HG03066 (cell line): ENCODE measurements around the gene UBXN2A.
"Not testable (repeated sequence)": the region's sequence is repeated elsewhere in the genome, so short reads cannot be mapped to it uniquely, and the experiment has no call there.

Source experiments
- ATAC-seq: cut with Tn5 transposase; IDR thresholded peaks from one replicate; pipeline ENCODE4 v1.9.1; 2021; ENCODE audit warnings: low read depth; ENCODE audit not compliant: unreplicated experiment

The UBXN2A gene

GRCh38 chr2:23940718-23941620 lies 706 bp downstream of the UBXN2A start:
- ATAC-seq = peak; percentile 59

GRCh38 chr2:23941644-23942043 lies 1.4 kb downstream of the UBXN2A start:
- no peak for ATAC-seq

- no peak for ATAC-seq
Measured at GRCh38 chr2:23943666-23944065, 3.4 kb downstream of the UBXN2A start.

GRCh38 chr2:23944527-23944926 lies 4.3 kb downstream of the UBXN2A start:
- no peak for ATAC-seq

- ATAC-seq = no peak
Measured at GRCh38 chr2:23944976-23945375, 4.7 kb downstream of the UBXN2A start.

GRCh38 chr2:23947350-23947749 lies 7.1 kb downstream of the UBXN2A start:
- ATAC-seq = no peak

- not testable (repeated sequence) for ATAC-seq
Measured at GRCh38 chr2:23952558-23952957, 12.3 kb downstream of the UBXN2A start.

- no peak for ATAC-seq
Measured at GRCh38 chr2:23953625-23954024, 13.4 kb downstream of the UBXN2A start.

- no peak for ATAC-seq
Measured at GRCh38 chr2:23954325-23955014, 14.2 kb downstream of the UBXN2A start.

- ATAC-seq = no peak
Measured at GRCh38 chr2:23967846-23968245, 27.6 kb downstream of the UBXN2A start.

- ATAC-seq = no peak
Measured at GRCh38 chr2:23976883-23977282, 36.6 kb downstream of the UBXN2A start.

GRCh38 chr2:23988371-23988770 lies 48.1 kb downstream of the UBXN2A start:
- ATAC-seq = no peak

- no peak for ATAC-seq
Measured at GRCh38 chr2:23992931-23993330, 52.7 kb downstream of the UBXN2A start.

- ATAC-seq = no peak
Measured at GRCh38 chr2:23993736-23994269, 53.5 kb downstream of the UBXN2A start.

- no peak for ATAC-seq
Measured at GRCh38 chr2:23994567-23994966, 54.3 kb downstream of the UBXN2A start.

- ATAC-seq = no peak
Measured at GRCh38 chr2:24007693-24008092, 67.4 kb downstream of the UBXN2A start.

- no peak for ATAC-seq
Measured at GRCh38 chr2:24008672-24009366, 68.6 kb downstream of the UBXN2A start.

GRCh38 chr2:24009367-24009679 lies 69.1 kb downstream of the UBXN2A start:
- no peak for ATAC-seq

GRCh38 chr2:24009680-24010476 lies 69.6 kb downstream of the UBXN2A start, which contains the start of gene MFSD2B:
Gene MFSD2B, plus strand, starts transcription at chr2:24010085. Its CDS starts 12 bp downstream, at chr2:24010097.
- no peak for ATAC-seq
